AML-193 (cell line): ENCODE measurements around the gene MPZL1.
"Not testable (repeated sequence)": the region's sequence is repeated elsewhere in the genome, so short reads cannot be mapped to it uniquely, and the experiment has no call there.

Experiments used
- DNase-seq, 2 experiments: peaks; one replicate each; lab custom pipeline; 2025; lab: John Stamatoyannopoulos, UW

MPZL1 gene

DNA sequence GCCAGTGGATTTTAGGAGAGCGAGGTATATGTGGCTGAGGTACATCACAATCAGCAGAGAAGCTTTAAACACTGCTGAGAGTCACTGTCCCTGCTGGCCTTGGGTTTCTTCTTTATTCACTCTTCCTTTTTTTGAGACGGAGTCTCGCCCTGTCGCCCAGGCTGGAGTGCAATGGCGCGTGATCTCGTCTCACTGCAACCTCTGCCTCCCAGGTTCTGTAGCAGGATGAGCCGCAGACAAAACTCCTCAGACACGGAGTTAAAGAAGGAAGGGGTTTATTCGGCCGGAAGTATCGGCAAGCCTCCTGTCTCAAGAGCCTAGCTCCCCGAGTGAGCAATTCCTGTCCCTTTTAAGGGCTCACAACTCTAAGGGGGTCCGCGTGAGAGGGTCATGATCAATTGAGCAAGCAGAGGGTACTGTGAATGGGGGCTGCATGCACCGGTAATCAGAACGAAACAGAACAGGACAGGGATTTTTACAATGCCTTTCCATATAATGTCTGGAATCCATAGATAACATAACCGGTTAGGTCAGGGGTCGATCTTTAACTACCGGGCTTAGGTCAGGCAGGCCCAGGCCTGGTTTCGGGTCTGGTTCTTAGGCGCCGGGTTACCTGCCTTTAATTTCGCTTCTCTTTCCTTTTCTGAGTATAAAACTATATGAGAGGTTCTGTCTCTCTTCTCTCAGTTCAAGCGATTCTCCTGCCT, 1.9 kb upstream of the MPZL1 start:
- DNase-seq: not testable (repeated sequence)

DNA sequence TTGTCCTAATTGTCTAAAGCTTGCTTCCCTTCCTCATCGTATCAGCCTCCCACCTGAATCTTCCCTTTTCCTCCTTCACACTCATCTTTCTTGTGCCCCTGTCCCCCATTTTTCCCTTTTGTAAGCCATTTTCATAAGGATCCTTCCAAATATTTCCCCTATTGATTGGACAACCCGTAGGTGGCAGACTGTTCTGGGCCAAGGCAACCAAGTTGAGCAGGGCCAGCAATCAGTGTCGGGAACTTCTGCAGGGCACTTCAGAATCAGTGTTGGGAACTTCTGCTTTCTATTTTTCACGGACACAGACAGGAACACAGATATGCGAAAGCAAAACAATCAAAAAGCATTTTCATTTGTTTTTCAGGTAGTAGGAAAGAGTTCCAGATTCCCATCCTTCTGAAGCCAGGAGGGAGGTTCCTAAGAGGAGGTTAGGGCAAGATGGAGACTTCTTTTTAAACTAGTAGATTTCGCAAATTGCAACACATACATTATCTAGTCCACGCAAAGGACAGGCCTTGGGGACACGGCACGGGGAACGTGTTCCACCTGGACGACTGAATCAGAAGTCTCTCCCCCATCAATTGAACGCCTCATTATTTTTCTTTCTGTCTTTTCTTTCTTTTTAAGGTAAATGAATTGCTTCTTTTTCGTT, 691 bp upstream of the MPZL1 start:
- DNase-seq: peak; percentile 37 to 44

DNA sequence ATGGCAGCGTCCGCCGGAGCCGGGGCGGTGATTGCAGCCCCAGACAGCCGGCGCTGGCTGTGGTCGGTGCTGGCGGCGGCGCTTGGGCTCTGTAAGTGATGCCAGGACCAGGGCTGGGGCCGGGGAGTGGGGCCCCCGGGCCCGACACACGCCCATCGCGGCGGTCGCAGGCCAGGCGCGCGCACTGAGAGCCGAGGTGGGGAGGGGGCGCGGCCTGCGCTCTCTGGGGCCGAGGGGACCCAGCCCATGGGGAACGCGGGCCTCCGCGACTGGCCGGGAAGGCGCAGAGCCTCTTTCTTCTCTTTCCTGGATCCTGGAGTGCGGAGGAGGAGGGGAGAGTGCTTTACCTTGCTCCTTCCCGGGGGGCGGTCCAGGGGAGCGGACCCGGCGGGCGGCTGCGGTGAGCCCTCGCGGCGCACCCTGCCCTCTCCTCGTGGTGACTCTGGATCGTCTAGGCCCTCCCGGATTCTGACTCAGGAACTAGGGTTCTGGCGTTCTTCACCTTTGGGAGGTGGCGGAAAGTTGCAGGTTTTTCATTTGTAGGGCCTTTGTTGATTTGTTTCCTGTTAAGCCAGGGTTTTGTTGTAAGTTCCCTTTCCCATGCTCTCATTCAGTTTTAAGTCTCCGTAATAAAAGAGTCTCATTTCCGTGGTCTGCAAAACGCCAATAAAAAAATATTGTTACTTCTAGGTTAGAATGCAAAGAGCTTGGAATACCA, 529 bp downstream of the MPZL1 start:
- peak in 1 of 2 experiments; percentile 22 for DNase-seq

DNA sequence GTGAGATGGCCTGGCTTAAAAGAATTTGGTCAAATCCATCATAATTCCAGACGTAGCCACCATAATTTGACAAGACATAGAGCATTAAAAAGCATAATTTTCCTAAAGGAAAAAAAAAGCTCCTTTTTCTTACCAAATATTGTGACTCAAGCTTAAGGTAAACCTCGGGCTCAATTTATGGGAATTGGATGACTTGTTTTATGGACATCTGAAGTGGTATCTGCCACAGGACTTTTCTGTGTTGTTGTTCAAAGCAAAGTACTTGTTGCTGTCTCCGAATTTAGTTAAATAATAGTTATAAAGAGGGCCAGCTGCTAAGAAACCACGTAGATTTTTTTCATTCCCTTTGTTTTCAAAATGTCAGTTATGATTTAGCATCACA, 1.1 kb downstream of the MPZL1 start:
- DNase-seq: no peak

DNA sequence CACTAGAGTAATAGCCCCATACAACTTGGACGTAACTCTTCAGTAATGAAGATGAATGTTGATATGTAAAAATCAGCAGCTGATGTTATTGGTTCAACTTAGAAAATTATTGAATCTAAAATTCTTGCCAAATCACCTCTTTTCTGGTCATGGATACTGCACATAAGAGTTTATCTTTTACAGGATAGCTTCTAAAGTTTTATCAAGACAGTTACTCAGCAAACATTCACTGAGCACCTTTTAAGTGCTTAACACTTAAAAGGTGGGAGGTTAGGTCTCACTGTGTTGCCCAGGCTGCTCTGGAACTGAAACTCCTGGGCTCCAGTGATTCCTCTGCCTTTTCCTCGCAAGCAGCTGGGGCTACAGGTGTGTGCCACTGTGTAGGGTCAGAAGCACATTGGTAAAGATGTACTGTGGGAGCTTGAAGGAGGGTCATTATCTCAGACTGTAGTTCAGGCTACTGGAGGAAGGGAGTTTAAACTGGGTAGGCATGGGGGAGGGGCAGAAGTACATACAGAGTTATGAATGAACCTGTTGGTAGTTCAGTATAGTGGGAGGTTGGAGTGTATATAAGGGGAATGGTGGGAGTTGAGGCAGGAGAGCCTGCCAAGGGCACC, 2.0 kb downstream of the MPZL1 start:
- DNase-seq: no peak

DNA sequence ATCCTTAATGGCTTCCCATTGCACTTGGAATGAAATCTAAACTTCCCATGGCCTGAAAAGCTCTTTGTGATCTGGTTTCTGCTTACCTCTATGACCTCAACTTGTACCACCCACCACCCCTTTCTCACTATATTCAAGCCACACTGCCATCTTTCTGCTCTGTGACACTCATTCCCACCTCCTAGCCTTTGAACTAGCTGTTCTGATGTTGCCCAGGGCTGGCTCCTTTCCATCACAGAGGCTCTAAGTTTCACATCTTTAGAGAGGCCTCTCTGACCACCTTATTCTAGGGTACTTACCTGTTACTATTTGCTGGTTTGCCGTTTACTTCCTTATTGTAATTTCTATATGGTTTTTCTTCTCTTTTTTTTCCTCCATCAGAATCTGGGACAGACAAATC, 4.2 kb downstream of the MPZL1 start:
- DNase-seq: no peak

DNA sequence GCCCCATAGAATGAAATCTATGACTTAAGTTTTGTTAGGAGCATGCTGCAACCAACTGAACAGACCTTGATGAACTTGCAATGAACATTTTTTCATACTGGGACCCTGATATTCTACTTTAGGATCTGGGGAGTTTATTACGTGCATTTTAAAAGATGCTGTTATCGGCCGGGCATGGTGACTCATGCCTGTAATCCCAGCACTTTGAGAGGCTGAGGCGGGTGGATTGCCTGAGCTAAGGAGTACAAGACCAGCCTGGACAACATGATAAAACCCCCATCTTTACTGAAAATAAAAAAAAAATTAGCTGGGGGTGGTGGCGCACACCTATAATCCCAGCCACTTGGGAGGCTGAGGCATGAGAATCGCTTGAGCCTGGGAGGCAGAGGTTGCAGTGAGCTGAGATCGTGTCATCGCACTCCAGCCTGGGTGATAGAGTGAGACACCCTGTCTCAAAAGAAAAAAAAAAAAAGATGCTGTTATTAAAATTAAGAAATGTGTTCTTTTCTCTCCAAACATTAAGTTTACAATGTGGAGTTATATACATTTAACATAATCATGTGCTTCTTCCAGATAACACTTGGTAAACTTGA, 7.1 kb downstream of the MPZL1 start:
- no peak for DNase-seq

DNA sequence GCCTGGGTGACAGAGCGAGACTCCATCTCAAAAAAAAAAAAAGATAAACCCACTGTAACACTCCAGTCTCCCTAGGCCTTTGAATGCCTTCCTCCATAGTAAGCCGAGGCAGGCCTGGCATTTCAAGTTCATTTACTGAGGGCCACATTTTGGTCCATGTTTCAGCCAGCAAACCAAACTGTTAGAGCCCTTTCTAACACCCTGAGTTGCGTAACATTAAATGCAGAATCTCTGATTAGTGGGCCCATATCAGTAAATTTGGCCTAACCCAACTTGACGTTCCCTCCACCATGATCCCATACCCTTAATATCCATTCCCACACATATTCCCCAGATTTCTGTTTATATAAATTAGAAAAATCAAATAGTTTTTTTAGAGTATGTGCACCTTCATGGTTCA, 12.4 kb downstream of the MPZL1 start:
- no peak for DNase-seq

DNA sequence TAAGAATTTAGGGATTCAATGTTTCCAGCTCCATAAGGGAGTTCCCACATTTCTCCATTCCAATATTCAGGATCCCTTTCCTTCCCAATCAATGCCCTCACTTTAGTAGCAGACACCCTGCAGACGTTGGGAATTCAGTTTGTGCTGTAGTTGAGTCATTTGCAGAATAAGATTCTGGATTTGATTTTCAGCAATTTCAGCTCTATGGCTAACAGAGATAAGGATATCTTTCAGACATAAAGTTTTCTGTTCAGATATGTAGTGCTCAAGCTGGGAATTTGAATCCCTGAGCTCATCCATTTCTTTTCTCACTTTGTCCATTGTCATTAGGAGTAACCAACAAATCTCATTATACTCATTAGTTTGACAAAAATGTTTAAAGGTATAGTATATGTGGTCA, 13.1 kb downstream of the MPZL1 start:
- DNase-seq: no peak

DNA sequence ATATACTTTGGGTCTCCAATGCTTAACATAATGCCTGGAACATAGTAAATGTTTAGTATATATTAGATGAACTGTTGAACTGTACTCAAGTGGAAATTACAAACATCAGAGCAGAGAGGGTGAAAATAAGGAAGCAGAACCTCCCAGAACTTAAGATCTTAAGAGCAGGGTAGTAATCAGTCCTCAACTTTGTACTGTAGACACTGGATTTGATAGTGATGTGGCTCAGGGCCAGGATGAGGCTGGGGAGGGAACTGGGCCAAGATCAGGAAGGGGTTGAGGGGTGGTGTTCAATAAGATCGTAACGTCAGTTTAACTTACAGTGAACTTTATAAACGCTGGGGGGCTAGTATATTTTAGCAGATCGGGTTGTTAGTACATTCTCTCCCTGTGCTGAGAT, 15.4 kb downstream of the MPZL1 start:
- DNase-seq: no peak

DNA sequence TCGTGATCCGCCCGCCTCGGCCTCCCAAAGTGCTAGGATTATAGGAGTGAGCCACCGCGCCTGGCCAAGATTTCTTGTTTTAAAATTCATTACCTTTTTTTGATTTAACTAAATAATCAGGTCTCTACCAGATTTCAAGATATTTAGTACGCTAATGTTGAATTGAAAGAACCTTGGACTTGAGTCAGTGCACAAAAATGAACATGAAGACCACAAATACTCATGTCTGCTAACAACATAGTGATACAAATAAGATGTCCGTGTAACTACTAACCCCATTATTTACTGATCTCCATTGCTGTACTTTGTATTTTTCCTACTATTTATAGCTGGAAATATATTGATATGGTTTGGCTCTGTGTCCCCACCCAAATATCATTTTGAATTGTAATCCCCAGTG, 16.4 kb downstream of the MPZL1 start:
- no peak for DNase-seq

DNA sequence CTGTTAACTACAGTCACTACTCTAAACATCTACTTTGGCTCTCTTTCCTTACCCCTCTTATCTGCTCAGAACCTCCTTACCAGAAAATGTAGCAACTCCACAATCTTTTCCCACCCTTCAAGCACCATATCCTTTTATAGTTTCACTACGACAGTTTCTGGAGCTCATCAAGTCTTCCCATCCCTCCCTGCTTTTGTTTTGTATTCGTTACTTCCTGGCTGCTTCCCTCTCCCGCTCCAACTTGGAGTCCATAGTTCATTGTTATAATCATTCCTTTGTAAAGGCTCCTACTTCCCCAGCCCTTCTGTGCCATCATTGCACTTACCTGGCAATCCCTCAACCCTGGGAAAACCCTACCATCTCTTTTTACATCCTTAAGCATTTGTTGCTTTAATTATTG, 18.0 kb downstream of the MPZL1 start:
- no peak for DNase-seq

DNA sequence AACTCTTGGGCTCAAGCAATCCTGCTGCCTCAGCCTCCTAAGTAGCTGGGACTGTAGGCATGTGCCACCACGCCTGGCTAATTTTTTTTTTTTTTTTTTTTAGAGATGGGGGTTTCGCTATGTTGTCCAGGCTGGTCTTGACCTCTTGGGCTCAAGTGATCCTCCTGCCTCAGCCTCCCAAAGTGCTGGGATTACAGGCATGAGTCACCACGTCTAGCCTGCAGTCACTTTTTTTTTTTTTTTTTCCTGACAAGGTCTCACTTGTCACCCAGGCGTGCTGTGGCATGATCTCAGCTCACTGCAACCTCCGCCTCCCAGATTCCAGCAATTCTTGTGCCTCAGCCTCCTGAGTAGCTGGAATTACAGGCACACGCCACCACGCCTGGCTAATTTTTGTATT, 19.3 kb downstream of the MPZL1 start:
- DNase-seq: not testable (repeated sequence)

DNA sequence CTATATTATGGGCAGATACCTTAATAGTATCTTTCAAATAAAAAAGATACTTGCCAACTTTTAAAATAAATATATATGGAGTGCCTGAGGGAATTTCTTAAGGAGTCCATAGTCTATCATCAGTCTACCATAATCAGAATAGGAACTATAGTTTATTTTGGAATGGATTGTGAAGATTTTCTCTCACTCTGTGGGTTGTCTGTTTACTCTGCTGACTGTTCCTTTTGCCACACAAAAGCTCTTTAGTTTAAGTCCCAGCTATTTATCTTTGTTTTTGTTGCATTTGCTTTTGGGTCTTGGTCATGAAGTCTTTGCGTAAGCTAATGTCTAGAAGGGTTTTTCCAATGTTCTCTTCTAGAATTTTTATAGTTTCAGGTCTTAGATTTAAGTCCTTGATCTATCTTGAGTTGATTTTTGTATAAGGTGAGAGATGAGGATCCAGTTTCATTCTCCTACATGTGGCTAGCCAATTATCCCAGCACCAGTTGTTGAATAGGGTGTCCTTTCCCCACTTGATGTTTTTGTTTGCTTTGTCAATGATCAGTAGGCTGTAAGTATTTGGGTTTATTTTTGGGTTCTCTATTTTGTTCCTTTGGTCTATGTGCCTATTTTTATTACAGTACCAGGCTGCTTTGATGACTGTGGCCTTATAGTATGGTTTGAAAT, 20.7 kb downstream of the MPZL1 start:
- DNase-seq: not testable (repeated sequence)

DNA sequence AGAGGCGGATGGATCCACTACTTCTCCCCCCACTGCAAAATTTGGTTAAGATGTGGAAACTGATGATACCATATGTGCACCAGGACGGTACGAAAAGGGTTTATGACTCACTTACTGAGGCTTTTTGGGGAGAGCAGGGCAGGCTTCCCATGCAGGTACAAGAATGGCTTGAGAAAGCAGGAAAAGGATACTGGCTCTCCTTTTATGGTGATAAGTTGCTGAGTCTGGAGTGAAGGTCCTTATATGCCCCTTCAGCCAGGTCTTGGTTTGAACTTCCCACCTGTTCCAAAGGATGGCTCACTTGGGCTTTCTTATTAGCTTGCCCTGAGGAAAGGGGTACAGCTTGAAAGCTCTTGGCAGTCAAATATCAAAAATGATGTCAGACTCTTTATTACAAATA, 23.1 kb downstream of the MPZL1 start:
- no peak for DNase-seq

DNA sequence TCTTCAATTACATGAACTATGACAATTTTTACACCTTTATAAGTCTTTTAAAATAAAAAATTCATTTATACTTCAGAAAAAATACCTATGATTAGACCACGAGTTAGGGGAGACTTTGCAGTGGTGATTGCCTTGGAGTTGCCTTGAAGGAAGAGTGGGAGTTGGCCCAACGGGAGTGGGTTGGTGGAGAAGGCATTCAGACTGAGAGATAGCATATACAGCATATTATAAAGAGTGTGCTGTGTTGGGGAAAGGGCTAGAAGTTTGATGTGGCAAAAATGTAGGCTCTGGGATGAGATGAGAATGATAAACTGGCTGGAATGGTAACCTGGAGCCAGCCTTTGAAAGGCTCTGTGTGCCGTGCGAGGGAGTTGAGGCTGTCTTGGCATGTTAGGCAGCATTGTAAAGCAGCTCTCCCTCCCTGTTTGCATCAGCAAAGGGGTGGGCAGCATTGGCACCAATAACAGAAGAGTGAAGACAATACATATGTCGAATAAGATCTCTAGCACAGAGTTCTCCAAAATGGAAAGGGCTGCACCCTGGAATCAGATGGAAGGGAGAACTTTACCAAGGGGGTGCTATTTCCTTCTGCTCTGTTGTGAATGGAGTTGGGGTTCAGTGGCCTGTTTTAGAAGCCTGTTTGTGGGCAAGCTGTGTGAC, 24.4 kb downstream of the MPZL1 start:
- no peak for DNase-seq

DNA sequence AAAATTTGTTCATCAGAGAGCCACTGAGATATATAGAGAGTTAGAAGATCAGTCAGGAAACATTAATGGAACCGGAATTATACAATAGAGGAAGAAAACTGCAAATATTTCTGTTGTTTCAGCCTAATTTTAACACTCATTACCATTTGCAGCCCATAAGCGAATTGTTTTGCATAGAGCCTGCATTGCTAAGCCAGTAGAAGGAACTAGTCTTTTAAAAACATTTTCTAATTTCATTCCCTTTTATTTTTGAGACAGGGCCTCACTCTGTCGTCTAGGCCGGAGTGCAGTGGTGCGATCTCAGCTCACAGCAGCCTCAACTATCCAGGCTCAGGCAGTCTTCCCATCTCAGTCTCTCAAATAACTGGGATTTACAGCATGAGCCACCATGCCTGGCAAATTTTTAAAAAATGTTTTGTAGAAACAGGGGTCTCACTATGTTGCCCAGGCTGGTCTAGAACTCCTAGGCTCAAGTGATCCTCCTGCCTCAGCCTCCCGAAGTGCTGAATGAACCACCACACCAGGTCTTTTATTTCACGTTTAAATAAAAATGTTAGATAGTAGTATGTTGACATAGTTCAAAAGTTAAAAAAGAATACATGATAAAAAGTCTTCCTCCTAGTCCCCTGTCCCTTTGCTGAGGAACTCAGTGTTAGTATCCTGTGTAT, 25.3 kb downstream of the MPZL1 start:
- DNase-seq: no peak

DNA sequence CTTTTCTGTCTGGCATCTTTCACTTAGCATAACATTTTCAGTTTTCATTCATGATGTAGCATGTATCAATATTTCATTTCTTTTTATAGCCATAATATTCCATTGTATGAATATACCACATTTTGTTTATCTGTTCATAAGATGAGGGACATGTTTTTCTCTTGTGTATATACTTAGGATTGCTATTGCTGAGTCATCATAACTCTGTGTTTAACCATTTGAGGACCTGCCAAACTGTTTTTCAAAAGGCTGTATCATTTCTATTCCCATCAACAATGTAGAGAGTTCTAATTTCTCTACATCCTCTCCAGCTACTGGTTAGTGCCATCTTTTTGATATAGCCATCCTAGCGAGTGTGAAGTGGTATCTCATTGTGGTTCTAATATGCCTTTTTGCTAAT, 26.2 kb downstream of the MPZL1 start:
- no peak for DNase-seq

DNA sequence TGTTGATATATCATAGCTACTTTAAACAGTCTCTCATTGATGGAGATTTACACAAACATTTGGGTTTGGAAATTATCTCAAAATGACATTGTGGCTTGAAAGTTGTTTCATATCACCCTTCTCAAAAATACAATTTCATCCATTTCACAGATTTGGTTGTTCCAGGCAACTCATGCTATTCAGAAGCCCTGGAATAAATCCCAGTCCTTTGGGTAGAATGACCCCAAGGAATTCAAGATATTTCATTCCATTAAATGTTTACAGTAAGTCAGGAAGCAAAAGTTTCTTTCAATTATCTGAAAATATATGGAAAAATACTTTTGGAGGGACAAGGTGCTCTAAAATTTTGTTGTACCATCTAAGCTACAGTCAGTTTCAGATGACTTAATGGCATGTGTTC, 27.1 kb downstream of the MPZL1 start:
- no peak for DNase-seq

DNA sequence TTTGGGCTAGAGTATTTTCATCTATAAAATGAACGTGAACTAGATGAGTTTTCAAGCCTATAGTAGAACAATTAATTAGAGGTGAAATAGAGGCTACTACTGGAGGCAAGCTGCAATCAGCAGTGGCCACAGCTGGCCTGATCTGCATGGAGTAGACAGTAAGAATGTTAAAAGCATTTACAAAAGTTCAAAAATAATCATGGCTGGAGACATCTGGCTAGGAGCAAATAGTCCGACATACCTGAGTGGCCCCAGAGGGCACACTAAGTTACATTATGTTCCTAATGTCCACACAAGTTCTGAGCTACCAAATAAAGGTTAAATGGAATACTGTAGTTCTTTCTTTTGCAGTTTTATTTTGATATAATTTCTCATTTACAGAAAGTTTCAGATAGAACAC, 28.0 kb downstream of the MPZL1 start:
- DNase-seq: no peak

DNA sequence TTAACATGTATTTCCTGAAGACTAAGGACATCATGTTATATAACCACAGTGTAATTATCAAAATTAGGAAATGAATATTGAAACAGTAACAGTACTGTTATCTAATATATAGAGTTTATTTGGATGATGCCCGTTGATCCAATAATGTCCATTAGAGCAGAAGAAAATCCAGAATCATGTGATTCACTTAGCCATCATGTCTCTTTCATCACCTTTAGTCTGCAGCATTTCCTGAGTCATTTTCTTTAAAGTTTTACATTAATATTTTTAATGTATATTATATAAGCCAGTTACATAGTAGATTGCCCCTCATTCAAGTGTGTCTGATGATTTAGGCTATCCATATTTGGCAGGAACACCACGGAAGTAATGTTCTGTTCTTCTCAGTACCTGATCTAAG, 28.9 kb downstream of the MPZL1 start:
- DNase-seq: no peak
